HG02610 (cell line): ENCODE data around the gene NAA80.
"Not testable (repeated sequence)": the region's sequence is repeated elsewhere in the genome, so short reads cannot be mapped to it uniquely, and the experiment has no call there.

Source experiments
- ATAC-seq: cut with Tn5 transposase; IDR thresholded peaks from one replicate; pipeline ENCODE4 v1.9.1; 2021; ENCODE audit warnings: mild to moderate bottlenecking, moderate library complexity; ENCODE audit not compliant: unreplicated experiment

Gene NAA80

DNA sequence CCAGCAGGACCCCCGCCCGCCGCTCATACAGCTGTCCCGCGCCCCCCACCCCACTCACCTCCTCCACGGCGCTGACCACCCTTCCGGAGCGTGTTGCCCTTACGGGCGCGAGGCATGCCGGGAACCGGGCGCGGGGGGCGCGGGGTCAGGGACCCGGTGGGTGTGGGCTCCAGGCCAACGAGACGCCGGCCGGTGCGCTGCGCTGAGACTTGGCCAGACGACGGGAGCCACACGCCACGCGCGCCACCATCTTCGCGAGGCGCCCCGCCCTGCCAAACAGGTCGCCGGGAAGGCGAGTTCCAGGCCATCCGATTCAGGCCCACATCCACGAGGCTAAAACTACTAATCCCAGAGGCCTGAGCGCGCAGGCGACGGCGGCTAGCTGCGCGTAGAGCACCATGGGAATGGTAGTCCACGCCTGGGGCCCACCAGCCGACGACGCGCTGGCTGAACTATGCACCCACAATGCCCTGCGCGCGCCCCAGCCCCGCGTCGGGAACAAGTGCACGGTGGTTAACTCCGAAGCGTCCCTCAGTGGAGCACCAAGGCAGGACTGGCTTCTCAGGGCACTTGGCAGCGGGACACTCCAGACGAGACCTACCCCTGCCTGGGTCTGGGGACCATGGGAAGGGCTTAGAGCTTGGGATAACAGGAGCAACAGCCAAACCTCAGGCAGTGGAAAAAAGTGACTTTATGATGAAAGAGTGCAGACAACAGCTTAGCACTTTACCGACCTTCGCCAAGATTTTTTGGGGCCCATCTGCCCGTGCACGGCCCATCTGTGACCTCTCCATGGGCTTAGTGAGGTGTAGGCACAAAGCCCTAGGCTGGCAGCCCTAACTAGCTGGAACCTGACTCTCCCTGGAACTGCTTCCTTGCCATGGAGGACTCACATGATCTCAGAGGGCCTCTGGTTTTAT lies 6.8 kb downstream of the NAA80 start, which contains the start of gene IFRD2:
Gene IFRD2, minus strand, starts transcription at position 271 of the 920 bp plus-strand sequence. Its CDS starts 155 bp downstream, at position 116.
- peak; percentile 93 for ATAC-seq

DNA sequence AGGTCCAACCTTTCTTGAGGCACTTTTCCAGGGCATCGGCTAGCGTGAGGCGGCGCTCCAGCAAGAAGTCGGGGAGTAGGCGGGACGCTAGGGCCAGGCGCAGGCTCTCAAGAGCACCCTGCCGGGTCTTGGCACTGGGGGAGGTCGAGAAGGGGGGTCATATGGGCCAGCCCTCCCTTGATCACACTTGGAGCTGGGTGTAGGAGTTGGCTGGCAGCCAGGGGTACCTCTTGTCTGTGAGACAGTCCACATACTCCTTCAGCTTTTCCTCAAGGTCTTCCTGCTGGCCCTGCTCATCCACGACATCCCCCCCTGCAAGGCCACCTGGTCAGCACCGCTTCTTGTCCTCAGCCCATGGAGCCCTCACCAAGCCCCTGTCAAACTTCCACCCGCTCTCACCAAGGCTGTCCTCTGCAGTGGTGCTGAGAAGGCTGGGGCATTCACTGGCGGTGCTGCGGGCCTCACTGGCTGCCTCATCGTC lies 9.0 kb downstream of the NAA80 start:
- ATAC-seq, result no peak

DNA sequence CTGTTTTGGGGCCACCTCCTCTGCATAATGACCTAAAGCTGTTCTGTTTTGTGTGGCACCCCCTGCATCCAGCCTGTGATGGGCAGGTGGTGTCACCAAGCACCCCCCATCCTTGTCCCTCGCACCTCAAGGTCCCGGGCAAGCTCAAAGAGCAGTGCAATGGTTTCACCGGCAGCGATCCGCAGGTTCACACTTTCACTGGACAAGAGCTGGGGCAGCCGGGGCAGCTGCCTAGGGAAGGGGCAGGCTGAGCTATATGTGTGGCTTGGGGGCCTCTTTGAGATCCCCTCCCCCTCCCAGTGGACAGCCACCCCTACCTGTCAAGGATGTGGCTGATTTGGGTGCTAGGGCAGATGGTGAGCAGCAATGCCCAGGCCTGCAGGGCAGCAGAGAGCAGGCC lies 10.1 kb downstream of the NAA80 start:
- no peak for ATAC-seq

DNA sequence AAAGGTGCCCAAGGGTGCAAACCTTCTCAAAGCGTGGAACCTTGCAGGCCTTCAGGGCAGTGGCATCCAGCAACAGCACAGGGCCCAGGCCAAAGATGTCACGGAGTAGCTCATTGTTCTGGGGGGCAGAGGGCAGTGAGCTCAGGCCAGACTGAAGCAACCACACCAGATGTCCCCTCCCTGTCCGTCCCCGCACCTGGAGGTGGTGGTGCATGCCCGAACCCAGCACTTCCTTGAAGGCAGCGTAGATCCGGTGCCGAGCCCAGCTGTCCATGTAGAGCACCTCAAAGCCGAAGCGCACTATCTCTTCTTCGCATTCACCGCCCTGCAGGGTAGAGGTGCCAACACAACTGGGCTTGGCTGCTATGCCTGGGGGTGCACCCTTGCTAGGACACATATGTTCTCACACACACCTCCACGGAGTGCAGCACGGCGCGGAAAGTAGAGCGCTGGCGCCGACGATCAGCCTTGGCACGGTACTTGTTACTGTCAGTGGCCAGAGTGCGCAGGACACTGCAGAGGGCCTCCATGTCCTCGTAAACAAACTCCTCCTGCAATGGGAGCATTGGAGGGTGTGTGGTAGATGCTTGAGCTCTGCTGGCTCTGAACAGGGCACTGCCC lies 10.7 kb downstream of the NAA80 start:
- no peak for ATAC-seq

DNA sequence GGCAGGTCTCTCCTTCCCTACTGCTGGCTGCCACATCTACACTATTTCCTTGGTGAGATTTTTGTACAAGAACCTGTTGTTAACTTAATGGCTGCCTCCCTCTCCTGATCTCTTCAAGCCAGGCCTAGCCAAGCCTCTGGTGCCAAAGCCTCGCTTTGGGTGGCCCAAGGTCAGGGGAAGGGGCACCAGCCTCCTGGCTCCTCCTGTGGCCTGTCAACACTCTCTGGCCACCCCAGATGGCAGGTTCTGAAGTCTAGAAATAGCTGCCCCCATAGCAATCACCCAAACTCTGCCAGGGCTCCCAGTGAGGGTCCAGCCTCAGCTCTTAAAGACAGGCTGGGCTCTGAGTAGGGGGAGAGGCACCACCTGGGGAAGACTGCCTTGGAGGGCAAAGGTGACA lies 11.9 kb downstream of the NAA80 start:
- no peak for ATAC-seq

DNA sequence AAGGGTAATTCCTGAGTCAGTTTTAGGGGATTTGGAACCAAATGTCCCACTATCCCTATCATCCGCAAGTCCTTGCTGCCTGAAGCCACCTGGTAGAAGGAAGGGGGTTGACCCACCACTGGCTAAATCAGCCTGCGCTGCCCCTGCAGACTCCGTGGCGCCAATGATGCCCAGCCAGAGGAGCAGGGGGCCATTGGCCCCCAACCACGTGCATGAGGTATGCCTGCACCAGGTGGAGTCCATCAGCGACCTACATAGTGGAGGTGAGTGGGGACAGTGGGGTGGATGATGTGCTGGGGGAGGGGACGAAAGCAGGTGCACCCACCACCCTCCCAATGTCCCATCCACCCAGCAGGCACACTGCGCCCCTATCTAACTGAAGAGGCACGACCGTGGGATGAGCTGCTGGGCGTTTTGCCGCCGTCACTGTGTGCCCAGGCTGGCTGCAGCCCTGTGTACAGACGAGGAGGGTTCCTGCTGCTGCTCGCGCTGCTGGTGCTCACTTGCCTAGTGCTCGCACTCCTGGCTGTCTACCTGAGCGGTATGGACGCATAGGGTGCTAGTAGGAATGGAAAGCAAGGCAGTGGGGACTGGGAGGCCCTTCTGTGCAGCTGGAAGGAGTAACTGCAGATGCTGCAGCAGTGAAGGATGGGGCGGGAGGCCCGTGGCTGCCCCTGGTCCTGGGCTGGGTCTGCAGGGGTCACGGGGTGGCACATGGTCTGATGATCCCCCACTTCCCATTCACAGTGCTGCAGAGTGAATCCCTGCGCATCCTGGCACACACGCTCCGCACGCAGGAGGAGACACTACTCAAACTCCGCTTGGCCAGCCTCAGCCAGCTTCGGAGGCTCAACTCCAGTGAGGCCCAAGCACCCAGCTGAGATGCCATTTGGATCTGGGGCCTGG lies 12.6 kb downstream of the NAA80 start:
- ATAC-seq, result no peak

DNA sequence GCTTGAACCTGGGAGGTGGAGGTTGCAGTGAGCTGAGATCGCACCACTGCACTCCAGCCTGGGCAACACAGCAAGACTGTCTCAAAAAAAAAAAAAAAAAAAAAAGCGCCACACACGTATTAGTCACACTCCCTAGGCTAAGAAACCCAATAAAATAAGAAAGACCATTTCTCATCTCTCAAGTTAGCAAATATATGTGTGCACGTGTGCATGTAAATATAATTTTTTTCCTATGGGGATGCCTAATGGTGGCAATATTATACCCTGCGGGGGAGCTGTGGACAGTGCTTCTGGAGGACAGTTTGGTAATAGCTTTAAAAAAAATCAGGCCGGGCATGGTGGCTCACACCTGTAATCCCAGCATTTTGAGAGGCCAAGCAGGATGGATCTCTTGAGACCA lies 15.1 kb downstream of the NAA80 start:
- ATAC-seq, result not testable (repeated sequence)

DNA sequence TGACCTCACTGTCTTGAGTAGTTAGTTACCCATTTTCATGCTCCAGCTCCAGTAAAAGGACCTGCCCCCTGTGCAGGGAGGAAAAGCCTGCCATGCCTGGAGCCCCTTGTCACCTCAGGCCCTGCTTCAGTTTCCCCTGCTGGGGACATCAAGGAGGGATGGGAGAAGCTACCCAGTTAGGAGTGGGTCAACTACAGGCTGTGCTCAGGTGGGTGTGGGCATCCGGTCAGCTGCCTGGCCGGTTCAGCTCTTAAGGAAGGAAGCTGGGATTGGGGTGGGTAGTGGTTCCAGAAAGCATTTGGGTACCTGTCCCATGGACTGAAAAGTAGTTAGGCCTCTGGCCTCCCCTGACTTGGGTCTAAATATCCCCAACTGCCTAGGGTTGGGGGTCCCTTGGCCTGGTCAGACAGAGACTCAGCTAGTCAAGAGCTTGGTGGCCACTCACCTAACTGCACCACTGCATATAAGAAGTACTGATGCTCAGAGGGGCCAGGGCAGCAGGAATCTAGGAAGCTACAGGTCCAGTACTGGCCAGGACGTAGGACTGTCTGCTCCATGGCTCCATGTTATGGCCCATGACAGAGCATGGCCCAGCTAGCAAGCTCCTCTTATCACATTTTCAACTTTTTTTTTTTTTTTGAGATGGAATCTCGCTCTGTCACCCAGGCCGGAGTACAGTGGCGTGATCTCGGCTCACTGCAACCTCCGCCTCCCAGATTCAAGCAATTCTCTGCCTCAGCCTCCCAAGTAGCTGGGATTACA lies 19.8 kb downstream of the NAA80 start:
- no peak for ATAC-seq

DNA sequence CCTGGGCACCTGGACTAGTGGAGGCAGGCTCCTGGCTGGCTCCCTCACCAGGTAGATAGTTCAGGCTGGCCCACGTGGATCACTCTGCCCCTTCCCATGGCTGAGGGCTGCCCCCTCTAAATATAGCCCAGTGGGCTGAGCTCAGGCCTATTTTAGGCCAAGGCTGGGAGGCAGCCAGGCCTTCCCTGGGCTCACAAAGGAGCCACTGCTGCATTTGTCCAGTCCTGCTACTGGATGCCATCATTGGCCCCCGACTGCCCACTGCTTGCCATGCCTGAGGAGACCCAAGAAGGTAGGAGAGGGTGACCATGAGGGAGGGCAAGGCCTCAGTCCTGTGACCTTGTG lies 20.4 kb downstream of the NAA80 start, which contains the start of gene LSMEM2:
Gene LSMEM2, plus strand, starts transcription at position 208 of the 345 bp plus-strand sequence. Its CDS starts 27 bp downstream, at position 235.
- no peak for ATAC-seq

DNA sequence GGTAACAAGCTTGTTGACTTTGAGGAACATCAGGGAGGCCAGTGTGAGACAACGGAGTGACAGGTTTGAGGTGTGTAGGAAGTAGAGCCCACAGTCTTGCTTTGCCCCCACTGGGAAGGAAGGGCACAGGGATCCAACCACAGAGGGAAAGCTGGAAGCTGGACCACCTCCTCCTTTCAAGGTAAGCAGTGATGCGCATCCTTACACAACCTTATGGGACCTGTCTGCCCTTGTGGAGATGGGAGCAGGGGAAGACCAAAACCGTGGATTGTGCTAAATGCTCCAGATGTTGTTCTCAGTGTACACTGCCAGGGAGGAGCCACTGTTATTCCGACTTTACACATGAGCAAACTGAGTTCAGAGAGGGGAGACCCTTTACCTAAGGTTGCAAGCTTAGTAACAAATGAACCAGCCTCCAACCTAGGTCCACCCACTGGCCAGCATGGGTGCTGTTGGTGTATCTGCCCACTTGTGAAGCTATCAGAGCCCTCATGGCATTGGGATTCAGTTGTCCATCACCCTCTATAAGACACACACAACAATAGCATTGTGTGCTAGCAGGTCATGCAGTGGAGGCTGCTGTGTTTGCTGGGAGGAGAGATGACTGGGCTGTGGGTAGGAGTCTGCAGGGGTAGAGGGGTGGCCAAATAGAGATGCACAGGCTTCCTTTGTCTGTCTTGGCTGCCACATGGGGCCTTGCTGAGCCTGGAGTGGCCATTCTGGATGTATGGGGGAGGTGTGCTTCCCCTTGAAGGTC lies 20.9 kb downstream of the NAA80 start:
- ATAC-seq, result no peak

DNA sequence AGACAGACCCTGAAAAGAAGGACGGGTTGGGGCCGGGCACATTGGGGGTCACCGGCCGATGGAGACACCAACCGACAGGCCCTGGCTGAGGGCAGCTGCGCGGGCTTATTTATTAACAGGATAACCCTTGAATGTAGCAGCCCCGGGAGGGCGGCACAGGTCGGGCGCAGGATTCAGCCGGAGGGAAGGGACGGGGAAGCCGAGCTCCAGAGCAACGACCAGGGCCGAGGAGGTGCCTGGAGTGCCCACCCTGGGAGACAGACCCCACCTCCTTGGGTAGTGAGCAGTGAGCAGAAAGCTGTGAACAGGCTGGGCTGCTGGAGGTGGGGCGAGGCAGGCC lies 22.5 kb downstream of the NAA80 start:
- no peak for ATAC-seq

DNA sequence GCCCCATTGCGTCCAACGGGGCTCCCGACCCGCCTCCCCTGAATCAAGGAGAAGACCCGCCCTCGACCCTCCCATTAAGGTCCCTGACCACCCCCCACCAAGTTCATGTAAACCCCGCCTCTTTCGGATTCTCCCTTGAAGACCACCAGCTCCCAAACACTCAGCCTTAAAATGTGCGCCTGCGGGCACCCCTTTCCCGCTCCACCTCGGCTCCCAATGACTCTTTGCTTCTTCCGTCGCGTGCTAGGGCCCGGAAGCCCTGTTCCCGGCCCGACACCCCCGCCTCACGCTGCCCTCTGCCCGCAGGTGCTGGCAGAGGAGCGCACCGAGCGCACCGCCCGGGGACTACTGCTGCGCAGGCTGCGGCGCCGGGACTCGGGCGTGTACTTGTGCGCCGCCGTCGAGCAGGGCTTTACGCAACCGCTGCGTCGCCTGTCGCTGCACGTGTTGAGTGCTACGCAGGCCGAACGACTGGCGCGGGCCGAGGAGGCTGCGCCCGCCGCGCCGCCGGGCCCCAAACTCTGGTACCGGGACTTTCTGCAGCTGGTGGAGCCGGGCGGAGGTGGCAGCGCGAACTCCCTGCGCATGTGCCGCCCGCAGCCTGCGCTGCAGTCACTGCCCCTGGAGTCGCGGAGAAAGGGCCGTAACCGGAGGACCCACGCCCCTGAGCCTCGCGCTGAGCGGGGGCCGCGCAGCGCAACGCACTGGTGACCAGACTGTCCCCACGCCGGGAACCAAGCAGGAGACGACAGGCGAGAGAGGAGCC lies 23.0 kb downstream of the NAA80 start:
- ATAC-seq, result no peak

DNA sequence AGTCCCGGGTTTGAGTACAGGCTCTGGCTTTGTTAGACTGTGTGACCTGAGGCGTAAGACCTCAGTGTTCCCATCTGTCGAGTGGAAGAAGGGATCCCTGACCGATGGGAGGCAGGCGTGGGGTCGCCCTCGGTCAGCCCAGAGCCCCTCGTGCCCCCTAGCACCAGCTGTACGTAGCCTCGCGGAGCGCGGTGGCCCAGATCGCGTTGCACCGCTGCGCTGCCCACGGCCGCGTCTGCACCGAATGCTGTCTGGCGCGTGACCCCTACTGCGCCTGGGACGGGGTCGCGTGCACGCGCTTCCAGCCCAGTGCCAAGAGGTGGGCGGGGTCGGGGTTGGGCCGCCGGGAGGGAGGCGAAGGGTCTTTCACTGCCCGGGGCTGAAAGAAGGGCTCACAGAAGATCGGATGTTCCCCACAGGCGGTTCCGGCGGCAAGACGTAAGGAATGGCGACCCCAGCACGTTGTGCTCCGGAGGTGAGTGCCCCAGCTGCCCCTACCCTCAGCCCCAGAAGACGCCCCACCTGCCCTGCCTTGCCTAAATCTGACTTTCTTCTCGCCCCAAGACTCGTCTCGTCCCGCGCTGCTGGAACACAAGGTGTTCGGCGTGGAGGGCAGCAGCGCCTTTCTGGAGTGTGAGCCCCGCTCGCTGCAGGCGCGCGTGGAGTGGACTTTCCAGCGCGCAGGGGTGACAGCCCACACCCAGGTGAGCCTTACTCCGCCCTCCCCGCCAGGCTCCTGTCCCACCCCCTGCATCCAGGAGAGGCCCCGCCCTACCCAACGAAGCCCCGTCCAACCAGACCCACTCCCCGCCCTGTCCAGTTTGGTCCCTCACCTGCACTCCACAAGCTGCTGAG lies 23.8 kb downstream of the NAA80 start:
- ATAC-seq, result no peak

DNA sequence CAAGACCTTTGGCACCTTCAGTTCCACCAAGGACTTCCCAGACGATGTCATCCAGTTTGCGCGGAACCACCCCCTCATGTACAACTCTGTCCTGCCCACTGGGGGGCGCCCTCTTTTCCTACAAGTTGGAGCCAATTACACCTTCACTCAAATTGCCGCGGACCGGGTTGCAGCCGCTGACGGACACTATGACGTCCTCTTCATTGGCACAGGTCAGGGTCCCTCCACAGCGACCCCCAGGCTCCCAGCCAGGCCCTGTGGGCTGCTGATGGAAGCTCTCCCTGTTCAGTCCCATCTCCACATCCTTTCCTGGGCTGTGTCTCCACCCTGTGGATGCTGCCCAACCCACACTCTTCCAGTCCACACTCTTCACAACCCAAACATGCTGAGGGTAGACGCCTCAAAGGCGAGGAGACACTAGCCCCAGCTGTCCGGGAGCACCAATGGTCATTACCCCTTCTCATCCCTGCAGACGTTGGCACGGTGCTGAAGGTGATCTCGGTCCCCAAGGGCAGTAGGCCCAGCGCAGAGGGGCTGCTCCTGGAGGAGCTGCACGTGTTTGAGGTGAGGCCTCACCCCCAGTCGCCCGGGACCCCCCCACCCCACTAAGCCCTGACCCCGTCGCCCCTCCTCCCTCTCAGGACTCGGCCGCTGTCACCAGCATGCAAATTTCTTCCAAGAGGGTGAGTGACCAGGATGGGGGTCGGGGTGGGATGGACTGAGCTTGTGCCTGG lies 24.7 kb downstream of the NAA80 start:
- ATAC-seq, result no peak

DNA sequence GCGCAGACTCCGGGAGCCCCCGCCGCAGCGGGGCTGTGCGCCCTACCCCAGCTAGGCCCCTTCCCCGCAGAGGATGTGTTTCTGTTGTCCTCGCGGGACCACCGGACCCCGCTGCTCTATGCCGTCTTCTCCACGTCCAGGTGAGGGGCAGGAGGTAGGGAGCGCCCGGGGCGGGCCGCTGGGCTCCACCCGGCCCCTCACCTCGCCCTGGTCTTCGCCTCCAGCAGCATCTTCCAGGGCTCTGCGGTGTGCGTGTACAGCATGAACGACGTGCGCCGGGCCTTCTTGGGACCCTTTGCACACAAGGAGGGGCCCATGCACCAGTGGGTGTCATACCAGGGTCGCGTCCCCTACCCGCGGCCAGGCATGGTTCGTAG lies 25.5 kb downstream of the NAA80 start:
- no peak for ATAC-seq

DNA sequence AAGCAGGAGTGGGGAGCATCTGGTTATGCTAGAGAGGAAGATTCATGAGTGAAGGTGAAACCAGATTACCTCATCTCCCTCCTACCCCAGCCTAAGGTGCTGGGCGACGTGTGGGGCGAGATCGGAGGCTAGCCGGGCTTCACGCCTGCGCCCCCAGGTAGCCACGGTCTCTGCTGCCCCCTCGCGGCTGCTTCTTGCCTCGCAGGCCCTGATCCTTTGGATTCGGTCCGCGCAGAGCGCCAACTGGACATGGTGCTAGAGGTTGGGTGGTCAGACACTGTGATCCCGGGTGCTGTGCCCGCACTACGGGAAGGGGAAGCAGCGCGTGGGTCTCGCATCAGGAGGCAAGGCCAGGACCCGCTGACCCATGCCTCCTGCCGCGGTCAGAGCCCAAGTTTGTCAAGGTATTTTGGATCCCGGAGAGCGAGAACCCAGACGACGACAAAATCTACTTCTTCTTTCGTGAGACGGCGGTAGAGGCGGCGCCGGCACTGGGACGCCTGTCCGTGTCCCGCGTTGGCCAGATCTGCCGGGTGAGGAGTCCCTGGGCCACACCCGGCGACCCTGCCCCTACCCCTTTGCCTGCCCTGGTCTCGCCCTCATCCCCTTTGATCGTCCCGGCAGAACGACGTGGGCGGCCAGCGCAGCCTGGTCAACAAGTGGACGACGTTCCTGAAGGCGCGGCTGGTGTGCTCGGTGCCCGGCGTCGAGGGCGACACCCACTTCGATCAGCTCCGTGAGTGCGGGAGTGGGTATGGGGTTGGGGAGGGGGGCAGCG lies 26.1 kb downstream of the NAA80 start:
- ATAC-seq, result peak; percentile 75

DNA sequence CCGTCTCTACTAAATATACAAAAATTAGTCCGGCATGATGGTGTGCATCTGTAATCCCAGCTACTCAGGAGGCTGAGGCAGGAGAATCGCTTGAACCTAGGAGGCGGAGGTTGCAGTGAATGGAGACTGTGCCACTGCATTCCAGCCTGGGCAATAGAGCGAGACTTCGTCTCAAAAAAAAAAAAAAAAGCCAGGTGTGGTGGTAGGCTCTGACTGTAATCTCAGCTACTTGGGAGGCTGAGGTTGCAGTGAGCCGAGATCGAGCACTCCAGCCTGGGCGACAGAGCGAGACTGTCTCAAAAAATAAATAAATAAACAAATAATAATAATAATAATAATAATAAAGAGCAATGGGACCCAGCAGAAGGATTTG lies 26.7 kb downstream of the NAA80 start:
- ATAC-seq, result not testable (repeated sequence)
